Measurements from ENCODE around the gene C6orf136. TPM values are rescaled to one million over a fixed set of nuclear protein-coding genes. Genes with fewer than 3 reads are reported as not detected.
A peak's percentile ranks its signal among the peaks of the same experiment; 100 is the strongest.

The C6orf136 gene
- total RNA-seq, 2 donors from 2014 or later: 17.9 to 24.3 TPM

DNA sequence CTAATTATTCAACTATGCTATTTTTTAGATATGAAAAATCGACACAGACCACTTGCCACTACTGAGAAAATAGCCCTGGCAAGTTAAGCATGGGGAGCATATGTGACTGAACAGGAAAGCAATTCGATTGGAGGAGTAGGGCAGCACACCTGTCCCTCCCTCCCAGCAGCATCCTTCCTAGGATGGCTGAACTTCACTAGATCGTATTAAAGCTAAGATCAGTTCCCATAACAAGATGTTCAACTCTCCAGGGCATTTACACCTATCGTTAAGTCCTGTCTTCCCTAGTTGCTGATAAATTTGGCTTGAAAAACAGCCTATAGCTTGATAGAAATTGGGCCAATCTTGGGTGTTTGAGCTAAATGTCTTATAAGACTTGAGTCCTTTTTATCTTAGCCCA, 36.9 kb upstream of the C6orf136 start:
- peaks cover 2% of the 10 kb centered on the region for H3K4me1 ChIP-seq (ENCODE audit: control insufficient read depth, insufficient read depth, low read length)
- H3K9ac ChIP-seq (ENCODE audit: extremely low read depth, low read length, poor library complexity, severe bottlenecking): no peak overlapping the region
- no peak overlapping the region for H3K4me3 ChIP-seq (ENCODE audit: low read length)
- H3K9me3 ChIP-seq (ENCODE audit: control insufficient read depth, low read length): no peaks in the 10 kb centered on the region
- Mint-ChIP-seq H3K4me1 (peaks cover 18% of the 10 kb centered on the region), H3K27me3 (ENCODE audit: insufficient read depth) (no peaks in the 10 kb centered on the region), H3K27ac (no peak overlapping the region), H3K4me3 (no peak overlapping the region), H3K36me3 (ENCODE audit: low read depth) (peaks cover 57% of the 10 kb centered on the region), H3K9me3 (no peaks in the 10 kb centered on the region)
- DNase-seq: no peak
- TF ChIP-seq, protein P1, sequence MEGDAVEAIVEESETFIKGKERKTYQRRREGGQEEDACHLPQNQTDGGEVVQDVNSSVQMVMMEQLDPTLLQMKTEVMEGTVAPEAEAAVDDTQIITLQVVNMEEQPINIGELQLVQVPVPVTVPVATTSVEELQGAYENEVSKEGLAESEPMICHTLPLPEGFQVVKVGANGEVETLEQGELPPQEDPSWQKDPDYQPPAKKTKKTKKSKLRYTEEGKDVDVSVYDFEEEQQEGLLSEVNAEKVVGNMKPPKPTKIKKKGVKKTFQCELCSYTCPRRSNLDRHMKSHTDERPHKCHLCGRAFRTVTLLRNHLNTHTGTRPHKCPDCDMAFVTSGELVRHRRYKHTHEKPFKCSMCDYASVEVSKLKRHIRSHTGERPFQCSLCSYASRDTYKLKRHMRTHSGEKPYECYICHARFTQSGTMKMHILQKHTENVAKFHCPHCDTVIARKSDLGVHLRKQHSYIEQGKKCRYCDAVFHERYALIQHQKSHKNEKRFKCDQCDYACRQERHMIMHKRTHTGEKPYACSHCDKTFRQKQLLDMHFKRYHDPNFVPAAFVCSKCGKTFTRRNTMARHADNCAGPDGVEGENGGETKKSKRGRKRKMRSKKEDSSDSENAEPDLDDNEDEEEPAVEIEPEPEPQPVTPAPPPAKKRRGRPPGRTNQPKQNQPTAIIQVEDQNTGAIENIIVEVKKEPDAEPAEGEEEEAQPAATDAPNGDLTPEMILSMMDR (conservative IDR thresholded peaks at IDR 0.05): no peak
- peaks cover 80% of the 10 kb centered on the region for H3K36me3 ChIP-seq (ENCODE audit: control insufficient read depth, insufficient read depth, low read length)
- WGBS, 2 experiments (ENCODE audit: insufficient coverage in 1 of 2, insufficient read length in 1 of 2): 94 to 100% methylated on average over 1 to 4 of the region's 4 CpGs
- H3K27me3 ChIP-seq (ENCODE audit: control insufficient read depth, insufficient read depth, low read length, poor library complexity, severe bottlenecking): no peaks in the 10 kb centered on the region
- H3K27ac ChIP-seq (ENCODE audit: low read depth, low read length): no peak overlapping the region

DNA sequence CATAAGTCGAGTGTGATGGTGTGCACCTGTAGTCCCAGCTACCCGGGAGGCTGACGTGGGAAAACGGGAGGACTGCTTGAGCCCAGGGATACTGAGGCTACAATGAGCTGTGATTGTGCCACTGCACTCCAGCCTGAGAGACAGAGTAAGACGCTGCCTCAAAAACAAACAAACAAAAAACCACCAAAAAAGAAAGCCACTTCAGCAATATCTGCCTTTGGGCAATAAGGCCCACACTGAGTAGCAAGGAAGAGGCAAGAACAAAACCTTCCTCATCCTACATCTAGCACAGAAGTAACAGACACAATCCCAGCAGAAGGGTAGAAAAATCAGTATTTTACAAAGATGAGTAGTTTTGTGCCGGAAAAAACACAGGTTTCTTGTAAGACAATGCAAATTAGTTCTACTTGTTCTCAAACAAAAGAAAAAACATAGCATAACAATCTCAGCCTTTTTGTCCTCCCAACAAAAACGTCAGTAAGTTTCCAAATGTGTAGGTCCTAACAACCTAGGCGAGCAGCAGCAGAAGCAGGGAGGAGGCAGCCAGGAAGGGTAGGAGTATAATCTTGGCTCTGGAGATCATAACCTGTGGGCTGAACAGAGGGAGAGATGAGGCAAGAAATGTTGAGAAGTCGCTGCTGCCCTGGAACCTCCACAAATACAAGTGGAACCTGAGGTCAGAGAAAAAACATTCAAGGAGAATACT, 35.6 kb upstream of the C6orf136 start:
- TF ChIP-seq, protein P1 (conservative IDR thresholded peaks at IDR 0.05): no peak
- peaks cover 78% of the 10 kb centered on the region for H3K36me3 ChIP-seq (ENCODE audit: control insufficient read depth, insufficient read depth, low read length)
- H3K4me1 Mint-ChIP-seq: peaks cover 18% of the 10 kb centered on the region

DNA sequence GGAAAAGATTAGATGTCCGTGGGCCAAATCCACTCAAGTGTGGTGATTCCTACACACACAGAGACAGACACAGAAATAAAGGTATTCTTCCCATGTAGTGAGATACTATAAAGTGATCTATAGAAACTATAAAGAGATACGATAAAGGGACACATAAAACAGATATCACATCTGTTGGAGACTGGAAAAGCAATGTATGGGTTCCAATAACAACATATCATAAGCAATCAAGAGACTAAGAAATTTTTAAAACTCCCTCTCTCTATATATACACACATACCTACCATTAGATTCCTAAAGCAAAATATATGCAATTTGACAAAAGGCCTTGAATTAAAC, 35.1 kb upstream of the C6orf136 start:
- peaks cover 18% of the 10 kb centered on the region for H3K4me1 Mint-ChIP-seq
- H3K4me1 ChIP-seq (ENCODE audit: control insufficient read depth, insufficient read depth, low read length): peaks cover 2% of the 10 kb centered on the region
- H3K27ac ChIP-seq (ENCODE audit: low read depth, low read length): no peak overlapping the region
- peaks cover 78% of the 10 kb centered on the region for H3K36me3 ChIP-seq (ENCODE audit: control insufficient read depth, insufficient read depth, low read length)
- H3K4me3 Mint-ChIP-seq: no peak overlapping the region
- H3K9ac ChIP-seq (ENCODE audit: extremely low read depth, low read length, poor library complexity, severe bottlenecking): no peak overlapping the region
- H3K9me3 ChIP-seq (ENCODE audit: control insufficient read depth, low read length): no peaks in the 10 kb centered on the region
- no peaks in the 10 kb centered on the region for H3K27me3 ChIP-seq (ENCODE audit: control insufficient read depth, insufficient read depth, low read length, poor library complexity, severe bottlenecking)
- no peak for DNase-seq
- TF ChIP-seq, protein P1 (conservative IDR thresholded peaks at IDR 0.05): no peak
- H3K4me3 ChIP-seq (ENCODE audit: low read length): no peak overlapping the region
- H3K36me3 Mint-ChIP-seq (ENCODE audit: low read depth): peaks cover 56% of the 10 kb centered on the region
- H3K27ac Mint-ChIP-seq: no peak overlapping the region
- H3K9me3 Mint-ChIP-seq: no peaks in the 10 kb centered on the region
- H3K27me3 Mint-ChIP-seq (ENCODE audit: insufficient read depth): no peaks in the 10 kb centered on the region
- WGBS, 2 experiments (ENCODE audit: insufficient coverage in 1 of 2, insufficient read length in 1 of 2): 100% methylated on average over 2 of the region's 2 CpGs; no CpG with 5 or more reads in 1 of the 2 experiments

More for the DNA sequence above, 35.6 kb upstream of the C6orf136 start:
- 92 to 98% methylated on average over 5 to 9 of the region's 9 CpGs for WGBS, 2 experiments (ENCODE audit: insufficient coverage in 1 of 2, insufficient read length in 1 of 2)
- DNase-seq: no peak
- Histone ChIP-seq H3K27me3 (ENCODE audit: control insufficient read depth, insufficient read depth, low read length, poor library complexity, severe bottlenecking) (no peaks in the 10 kb centered on the region), H3K9me3 (ENCODE audit: control insufficient read depth, low read length) (no peaks in the 10 kb centered on the region), H3K9ac (ENCODE audit: extremely low read depth, low read length, poor library complexity, severe bottlenecking) (no peak overlapping the region), H3K27ac (ENCODE audit: low read depth, low read length) (no peak overlapping the region), H3K4me3 (ENCODE audit: low read length) (no peak overlapping the region), H3K4me1 (ENCODE audit: control insufficient read depth, insufficient read depth, low read length) (peaks cover 2% of the 10 kb centered on the region)
- Mint-ChIP-seq H3K36me3 (ENCODE audit: low read depth) (peaks cover 56% of the 10 kb centered on the region), H3K27ac (peak overlapping the region; percentile 16), H3K4me3 (no peak overlapping the region), H3K9me3 (no peaks in the 10 kb centered on the region), H3K27me3 (ENCODE audit: insufficient read depth) (no peaks in the 10 kb centered on the region)
